Astrocyte (in vitro differentiated cells and primary cell): Measurements from ENCODE around the gene FILIP1L. TPM values are rescaled to one million over a fixed set of nuclear protein-coding genes. Genes with fewer than 3 reads are reported as not detected.
A peak's percentile ranks its signal among the peaks of the same experiment; 100 is the strongest.

Experiments
- DNase-seq: peaks from one replicate; pipeline ENCODE4 v3.0.0-alpha.2; 2010; ENCODE audit warnings: low read depth
- FAIRE-seq: peaks from 2 replicates; lab custom pipeline; 2011; peaks lifted over from hg19 to GRCh38; lab: Jason Lieb, UNC
- H2AFZ ChIP-seq: 2 replicates; pipeline ENCODE4 v1.6.0; 2012; ENCODE audit warnings: low read depth, low read length, inconsistent platforms
- H3K27ac ChIP-seq: 2 replicates; pipeline ENCODE4 v1.5.1; 2011; ENCODE audit warnings: low read depth, low read length, inconsistent platforms
- H3K27me3 ChIP-seq: 2 replicates; pipeline ENCODE4 v1.6.0; 2011; ENCODE audit warnings: low read length, inconsistent platforms; ENCODE audit not compliant: insufficient read depth
- H3K36me3 ChIP-seq: 2 replicates; pipeline ENCODE4 v1.5.1; 2011; ENCODE audit warnings: low read length, inconsistent platforms; ENCODE audit not compliant: insufficient read depth
- H3K4me1 ChIP-seq: 2 replicates; pipeline ENCODE4 v1.5.1; 2011; ENCODE audit warnings: low read length, inconsistent platforms; ENCODE audit not compliant: insufficient read depth
- H3K4me2 ChIP-seq: 2 replicates; pipeline ENCODE4 v1.6.0; 2012; ENCODE audit warnings: low read length, inconsistent platforms
- H3K4me3 ChIP-seq: 2 replicates; pipeline ENCODE4 v1.5.1; 2011; ENCODE audit warnings: low read depth, mild to moderate bottlenecking, low read length, inconsistent platforms; ENCODE audit not compliant: insufficient read depth
- H3K79me2 ChIP-seq: 2 replicates; pipeline ENCODE4 v1.6.0; 2012; ENCODE audit warnings: mild to moderate bottlenecking, low read length, inconsistent platforms; ENCODE audit not compliant: insufficient read depth
- H3K9ac ChIP-seq: 2 replicates; pipeline ENCODE4 v1.6.0; 2012; ENCODE audit warnings: mild to moderate bottlenecking, low read length, inconsistent platforms
- H3K9me3 ChIP-seq: 2 replicates; pipeline ENCODE4 v1.5.1; 2012; ENCODE audit warnings: low read depth, mild to moderate bottlenecking, low read length, inconsistent platforms; ENCODE audit not compliant: insufficient read depth
- H4K20me1 ChIP-seq: 2 replicates; pipeline ENCODE4 v1.6.0; 2012; ENCODE audit warnings: low read length, inconsistent platforms; ENCODE audit not compliant: insufficient read depth
- H3K27ac Mint-ChIP-seq: one replicate; pipeline ENCODE4 v1.8.0; 2021; ENCODE audit warnings: mild to moderate bottlenecking, mixed read lengths; ENCODE audit not compliant: unreplicated experiment
- H3K27me3 Mint-ChIP-seq: one replicate; pipeline ENCODE4 v1.8.0; 2021; ENCODE audit warnings: low read depth, mixed read lengths; ENCODE audit not compliant: unreplicated experiment
- H3K36me3 Mint-ChIP-seq: one replicate; pipeline ENCODE4 v1.8.0; 2021; ENCODE audit warnings: low read depth, mixed read lengths; ENCODE audit not compliant: unreplicated experiment
- H3K4me1 Mint-ChIP-seq: one replicate; pipeline ENCODE4 v1.8.0; 2021; ENCODE audit warnings: low read depth, mixed read lengths; ENCODE audit not compliant: unreplicated experiment
- H3K4me3 Mint-ChIP-seq: one replicate; pipeline ENCODE4 v1.8.0; 2021; ENCODE audit warnings: mild to moderate bottlenecking, moderate library complexity, mixed read lengths; ENCODE audit not compliant: unreplicated experiment
- H3K9me3 Mint-ChIP-seq: one replicate; pipeline ENCODE4 v1.8.0; 2021; ENCODE audit warnings: mild to moderate bottlenecking, mixed read lengths; ENCODE audit not compliant: unreplicated experiment
- EZH2 ChIP-seq: IDR thresholded peaks from 2 replicates; pipeline ENCODE4 v1.6.1; 2012; ENCODE audit warnings: mild to moderate bottlenecking, low read length, inconsistent platforms; ENCODE audit not compliant: insufficient read depth
- total RNA-seq: library from RNA; stranded (reverse); gene quantifications from 2 replicates; pipeline ENCODE4 v1.2.1, GENCODE V29; 2021
- TF ChIP-seq, protein P1 (sequence below): IDR thresholded peaks from 2 replicates; pipeline ENCODE4 v1.5.1; 2011; ENCODE audit warnings: low read depth, mild to moderate bottlenecking, inconsistent platforms, low read length, moderate library complexity; ENCODE audit not compliant: insufficient read depth

FILIP1L gene
- total RNA-seq, 1 donor from 2014 or later: 209 TPM

DNA sequence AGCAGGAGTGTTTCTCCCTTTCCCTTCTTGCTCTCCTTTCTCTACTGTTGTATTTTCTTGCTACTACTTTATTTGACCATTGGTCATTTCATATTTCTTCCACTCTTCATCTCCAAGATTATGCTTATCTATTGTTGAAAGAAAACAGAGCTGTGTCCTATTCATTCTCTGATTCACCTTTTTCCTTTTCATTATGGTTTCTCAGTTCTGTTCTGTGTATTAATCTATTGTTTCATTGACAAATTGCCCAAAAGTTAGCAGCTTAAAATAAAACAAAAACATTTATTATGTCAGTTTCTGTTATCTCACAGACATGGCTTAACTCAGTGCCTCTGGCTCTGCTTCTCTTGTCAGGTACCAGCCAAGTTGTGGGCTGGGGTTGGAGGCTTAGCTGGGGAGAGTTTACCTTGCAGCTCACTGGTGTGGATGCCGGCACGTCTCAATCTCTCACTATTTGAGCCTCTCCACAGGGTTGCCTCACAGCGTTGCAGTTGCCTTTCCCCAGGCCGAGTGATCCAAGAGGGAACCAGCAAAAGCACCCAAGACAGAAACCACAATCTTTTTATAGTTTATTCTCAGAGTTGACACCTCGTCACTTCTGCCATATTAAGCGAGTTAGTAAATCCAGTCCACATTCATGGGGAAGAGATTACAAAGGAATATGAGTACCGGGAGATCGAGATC is 36.9 kb upstream of the FILIP1L start:
- DNase-seq: peak; percentile 24
- Histone ChIP-seq H3K4me2 (no peak overlapping the region), H3K4me1 (no peaks in the 10 kb centered on the region), H3K9ac (no peak overlapping the region), H3K27me3 (no peaks in the 10 kb centered on the region), H3K9me3 (peaks cover 5% of the 10 kb centered on the region), H3K36me3 (no peaks in the 10 kb centered on the region), H3K4me3 (no peak overlapping the region), H3K27ac (no peak overlapping the region), H2AFZ (no peak overlapping the region), H4K20me1 (no peaks in the 10 kb centered on the region), H3K79me2 (no peaks in the 10 kb centered on the region)
- Mint-ChIP-seq H3K27me3 (no peaks in the 10 kb centered on the region), H3K4me3 (no peak overlapping the region), H3K27ac (peak overlapping the region; percentile 27), H3K4me1 (peaks cover 12% of the 10 kb centered on the region), H3K9me3 (peaks cover 6% of the 10 kb centered on the region), H3K36me3 (no peaks in the 10 kb centered on the region)
- no peak for FAIRE-seq
- no peak for TF ChIP-seq EZH2
- TF ChIP-seq, protein P1, sequence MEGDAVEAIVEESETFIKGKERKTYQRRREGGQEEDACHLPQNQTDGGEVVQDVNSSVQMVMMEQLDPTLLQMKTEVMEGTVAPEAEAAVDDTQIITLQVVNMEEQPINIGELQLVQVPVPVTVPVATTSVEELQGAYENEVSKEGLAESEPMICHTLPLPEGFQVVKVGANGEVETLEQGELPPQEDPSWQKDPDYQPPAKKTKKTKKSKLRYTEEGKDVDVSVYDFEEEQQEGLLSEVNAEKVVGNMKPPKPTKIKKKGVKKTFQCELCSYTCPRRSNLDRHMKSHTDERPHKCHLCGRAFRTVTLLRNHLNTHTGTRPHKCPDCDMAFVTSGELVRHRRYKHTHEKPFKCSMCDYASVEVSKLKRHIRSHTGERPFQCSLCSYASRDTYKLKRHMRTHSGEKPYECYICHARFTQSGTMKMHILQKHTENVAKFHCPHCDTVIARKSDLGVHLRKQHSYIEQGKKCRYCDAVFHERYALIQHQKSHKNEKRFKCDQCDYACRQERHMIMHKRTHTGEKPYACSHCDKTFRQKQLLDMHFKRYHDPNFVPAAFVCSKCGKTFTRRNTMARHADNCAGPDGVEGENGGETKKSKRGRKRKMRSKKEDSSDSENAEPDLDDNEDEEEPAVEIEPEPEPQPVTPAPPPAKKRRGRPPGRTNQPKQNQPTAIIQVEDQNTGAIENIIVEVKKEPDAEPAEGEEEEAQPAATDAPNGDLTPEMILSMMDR: no peak

- FAIRE-seq (peak; percentile 5), DNase-seq (peak; percentile 31)
- Mint-ChIP-seq H3K4me1 (peaks cover 12% of the 10 kb centered on the region), H3K27ac (no peak overlapping the region), H3K9me3 (peaks cover 6% of the 10 kb centered on the region), H3K27me3 (no peaks in the 10 kb centered on the region), H3K36me3 (no peaks in the 10 kb centered on the region), H3K4me3 (no peak overlapping the region)
- Histone ChIP-seq H2AFZ (no peak overlapping the region), H3K27me3 (no peaks in the 10 kb centered on the region), H3K9me3 (peaks cover 5% of the 10 kb centered on the region), H3K4me1 (no peaks in the 10 kb centered on the region), H3K27ac (no peak overlapping the region), H3K79me2 (no peaks in the 10 kb centered on the region), H3K4me3 (no peak overlapping the region), H3K36me3 (no peaks in the 10 kb centered on the region), H3K9ac (no peak overlapping the region), H3K4me2 (no peak overlapping the region), H4K20me1 (no peaks in the 10 kb centered on the region)
- no peak for TF ChIP-seq EZH2
Observed at GRCh38 chr3:100150473-100150872, 36.2 kb upstream of the FILIP1L start.

DNA sequence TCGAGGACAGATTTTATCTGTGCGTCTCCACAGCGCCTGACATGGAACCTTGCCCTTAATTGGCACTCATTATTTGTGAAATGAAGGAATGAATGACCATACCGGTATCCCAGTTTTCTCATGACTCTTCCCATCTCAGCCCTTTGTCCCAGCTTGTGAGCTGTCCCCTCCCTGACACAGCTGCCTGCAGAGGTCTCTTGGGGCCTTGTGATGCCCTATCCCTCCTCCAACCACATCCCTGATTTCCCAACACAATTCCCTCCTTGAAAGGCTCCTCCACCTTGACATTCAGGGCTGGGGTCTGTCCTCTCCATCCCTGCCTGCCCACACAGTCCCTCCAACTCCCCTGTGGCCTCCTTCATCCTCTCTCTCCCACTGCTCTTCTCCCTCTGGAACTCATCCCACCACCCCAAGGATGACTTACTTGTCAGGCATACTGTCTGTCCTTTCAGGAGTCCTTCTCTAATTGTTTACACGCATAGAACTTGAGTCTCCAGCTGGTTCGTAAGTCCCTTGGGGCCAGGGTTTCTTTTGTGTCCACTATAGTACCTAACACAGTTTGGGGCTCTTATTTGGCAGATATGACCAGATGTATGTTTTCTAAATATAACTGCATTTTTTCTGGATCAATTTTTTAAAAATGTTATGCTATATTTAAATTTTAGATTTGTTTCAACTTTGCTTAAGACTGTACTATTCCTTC is 35.6 kb upstream of the FILIP1L start:
- Mint-ChIP-seq H3K4me3 (peak overlapping the region; percentile 60), H3K27me3 (no peaks in the 10 kb centered on the region), H3K27ac (no peak overlapping the region), H3K4me1 (peaks cover 12% of the 10 kb centered on the region), H3K36me3 (no peaks in the 10 kb centered on the region), H3K9me3 (peaks cover 5% of the 10 kb centered on the region)
- Histone ChIP-seq H4K20me1 (no peaks in the 10 kb centered on the region), H3K4me3 (no peak overlapping the region), H3K4me1 (no peaks in the 10 kb centered on the region), H3K27me3 (no peaks in the 10 kb centered on the region), H3K9me3 (no peaks in the 10 kb centered on the region), H3K4me2 (no peak overlapping the region), H3K79me2 (no peaks in the 10 kb centered on the region), H2AFZ (no peak overlapping the region), H3K27ac (no peak overlapping the region), H3K36me3 (no peaks in the 10 kb centered on the region), H3K9ac (no peak overlapping the region)
- no peak for DNase-seq
- FAIRE-seq: no peak
- TF ChIP-seq, protein P1: no peak
- no peak for TF ChIP-seq EZH2
